ENCODE results near the gene PFN1. TPM values are rescaled to one million over a fixed set of nuclear protein-coding genes. Genes with fewer than 3 reads are reported as not detected.
A peak's percentile ranks its signal among the peaks of the same experiment; 100 is the strongest.

The PFN1 gene
- total and polyA plus RNA-seq, 9 of the 15 experiments (the other 6 are each of a cell fraction or from before 2014, with no cell fraction given) = 60.5 to 1,479 (median 456) TPM

DNA sequence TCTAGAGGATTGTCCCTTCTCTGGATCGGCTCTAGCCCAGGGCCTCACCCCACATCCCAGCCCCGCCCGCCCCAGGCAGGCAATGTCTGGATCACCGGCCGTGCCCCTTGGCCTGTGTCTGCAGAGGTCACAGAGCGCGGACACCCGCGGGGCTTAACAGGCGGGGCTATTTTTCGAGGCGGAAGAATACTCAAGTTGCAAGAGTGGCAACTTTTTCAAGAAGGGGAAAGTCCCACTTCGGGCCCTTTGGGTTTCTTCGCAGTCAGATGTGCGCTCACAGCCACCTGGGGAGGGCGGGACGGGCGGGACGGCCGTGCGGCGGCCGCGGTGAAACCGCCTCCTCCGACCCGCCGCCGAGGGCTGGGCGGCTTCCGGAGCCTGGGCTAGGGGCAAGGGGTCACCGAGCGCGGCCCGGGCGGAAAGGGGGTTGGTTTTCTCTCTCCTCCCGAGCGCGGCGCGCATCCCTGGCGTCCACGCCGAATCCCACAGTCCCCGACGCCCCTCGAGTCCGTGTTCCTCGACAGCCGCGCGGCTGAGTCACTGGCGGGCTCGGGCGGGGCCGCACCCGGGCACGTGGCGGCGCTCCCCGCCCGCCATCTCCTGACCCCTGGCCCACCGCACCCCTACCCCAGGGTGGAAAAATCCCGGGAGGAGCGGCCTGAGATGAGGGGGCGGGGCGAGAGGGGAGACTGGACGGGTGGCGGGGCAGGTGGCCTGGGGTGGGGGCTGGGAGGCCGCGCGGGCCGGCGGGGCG, 1.2 kb upstream of the PFN1 start (continued):
- TF ChIP-seq HMGXB4 (CRISPR knock-in tag; IDR thresholded peaks at IDR 0.05) (no peak), CTBP1 (IDR thresholded peaks at IDR 0.05; ENCODE audit: borderline replicate concordance) (no peak; the same call in 1 of the 2 replicates), BCL6 (CRISPR knock-in tag; IDR thresholded peaks at IDR 0.05) (0 out of 2 replicates have a peak, but pooled peaks have one; percentile 50), CTCF (IDR thresholded peaks at IDR 0.05 in 2 of 3, conservative IDR thresholded peaks at IDR 0.05 in 1 of 3; ENCODE audit: insufficient read depth in 2 of 3, low read depth in 1 of 3, low read length in 3 of 3) (no peak), PHF20 (IDR thresholded peaks at IDR 0.05; ENCODE audit: partially characterized antibody) (no peak), ZFP30 (CRISPR knock-in tag; IDR thresholded peaks at IDR 0.05; ENCODE audit: borderline replicate concordance) (no peak), GATAD2A (IDR thresholded peaks at IDR 0.05) (peak; percentile 16; the same call in 1 of the 2 replicates), SREBF1 (IDR thresholded peaks at IDR 0.05; ENCODE audit: borderline replicate concordance, low read depth, low read length) (no peak), ZNF23 (CRISPR knock-in tag; IDR thresholded peaks at IDR 0.05) (no peak), MAZ (CRISPR knock-in tag; conservative IDR thresholded peaks at IDR 0.05 in 1 of 2, IDR thresholded peaks at IDR 0.05 in 1 of 2) (peak; percentile 49 to 64; a peak in 1 of 4 replicates), KDM1A (IDR thresholded peaks at IDR 0.05) (peak in 1 of 2 experiments; percentile 16; a peak in 1 of 4 replicates), POLR2G (IDR thresholded peaks at IDR 0.05; ENCODE audit: low read depth, low read length) (peak; percentile 74)
- TF ChIP-seq, protein P1, sequence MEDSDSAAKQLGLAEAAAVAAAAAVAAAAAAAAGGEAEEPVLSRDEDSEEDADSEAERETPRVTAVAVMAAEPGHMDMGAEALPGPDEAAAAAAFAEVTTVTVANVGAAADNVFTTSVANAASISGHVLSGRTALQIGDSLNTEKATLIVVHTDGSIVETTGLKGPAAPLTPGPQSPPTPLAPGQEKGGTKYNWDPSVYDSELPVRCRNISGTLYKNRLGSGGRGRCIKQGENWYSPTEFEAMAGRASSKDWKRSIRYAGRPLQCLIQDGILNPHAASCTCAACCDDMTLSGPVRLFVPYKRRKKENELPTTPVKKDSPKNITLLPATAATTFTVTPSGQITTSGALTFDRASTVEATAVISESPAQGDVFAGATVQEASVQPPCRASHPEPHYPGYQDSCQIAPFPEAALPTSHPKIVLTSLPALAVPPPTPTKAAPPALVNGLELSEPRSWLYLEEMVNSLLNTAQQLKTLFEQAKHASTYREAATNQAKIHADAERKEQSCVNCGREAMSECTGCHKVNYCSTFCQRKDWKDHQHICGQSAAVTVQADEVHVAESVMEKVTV (CRISPR knock-in tag; IDR thresholded peaks at IDR 0.05) = no peak
- TF ChIP-seq, protein P2, sequence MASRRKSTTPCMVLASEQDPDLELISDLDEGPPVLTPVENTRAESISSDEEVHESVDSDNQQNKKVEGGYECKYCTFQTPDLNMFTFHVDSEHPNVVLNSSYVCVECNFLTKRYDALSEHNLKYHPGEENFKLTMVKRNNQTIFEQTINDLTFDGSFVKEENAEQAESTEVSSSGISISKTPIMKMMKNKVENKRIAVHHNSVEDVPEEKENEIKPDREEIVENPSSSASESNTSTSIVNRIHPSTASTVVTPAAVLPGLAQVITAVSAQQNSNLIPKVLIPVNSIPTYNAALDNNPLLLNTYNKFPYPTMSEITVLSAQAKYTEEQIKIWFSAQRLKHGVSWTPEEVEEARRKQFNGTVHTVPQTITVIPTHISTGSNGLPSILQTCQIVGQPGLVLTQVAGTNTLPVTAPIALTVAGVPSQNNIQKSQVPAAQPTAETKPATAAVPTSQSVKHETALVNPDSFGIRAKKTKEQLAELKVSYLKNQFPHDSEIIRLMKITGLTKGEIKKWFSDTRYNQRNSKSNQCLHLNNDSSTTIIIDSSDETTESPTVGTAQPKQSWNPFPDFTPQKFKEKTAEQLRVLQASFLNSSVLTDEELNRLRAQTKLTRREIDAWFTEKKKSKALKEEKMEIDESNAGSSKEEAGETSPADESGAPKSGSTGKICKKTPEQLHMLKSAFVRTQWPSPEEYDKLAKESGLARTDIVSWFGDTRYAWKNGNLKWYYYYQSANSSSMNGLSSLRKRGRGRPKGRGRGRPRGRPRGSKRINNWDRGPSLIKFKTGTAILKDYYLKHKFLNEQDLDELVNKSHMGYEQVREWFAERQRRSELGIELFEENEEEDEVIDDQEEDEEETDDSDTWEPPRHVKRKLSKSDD (conservative IDR thresholded peaks at IDR 0.05; ENCODE audit: low read length) = no peak
- TF ChIP-seq, protein P3, sequence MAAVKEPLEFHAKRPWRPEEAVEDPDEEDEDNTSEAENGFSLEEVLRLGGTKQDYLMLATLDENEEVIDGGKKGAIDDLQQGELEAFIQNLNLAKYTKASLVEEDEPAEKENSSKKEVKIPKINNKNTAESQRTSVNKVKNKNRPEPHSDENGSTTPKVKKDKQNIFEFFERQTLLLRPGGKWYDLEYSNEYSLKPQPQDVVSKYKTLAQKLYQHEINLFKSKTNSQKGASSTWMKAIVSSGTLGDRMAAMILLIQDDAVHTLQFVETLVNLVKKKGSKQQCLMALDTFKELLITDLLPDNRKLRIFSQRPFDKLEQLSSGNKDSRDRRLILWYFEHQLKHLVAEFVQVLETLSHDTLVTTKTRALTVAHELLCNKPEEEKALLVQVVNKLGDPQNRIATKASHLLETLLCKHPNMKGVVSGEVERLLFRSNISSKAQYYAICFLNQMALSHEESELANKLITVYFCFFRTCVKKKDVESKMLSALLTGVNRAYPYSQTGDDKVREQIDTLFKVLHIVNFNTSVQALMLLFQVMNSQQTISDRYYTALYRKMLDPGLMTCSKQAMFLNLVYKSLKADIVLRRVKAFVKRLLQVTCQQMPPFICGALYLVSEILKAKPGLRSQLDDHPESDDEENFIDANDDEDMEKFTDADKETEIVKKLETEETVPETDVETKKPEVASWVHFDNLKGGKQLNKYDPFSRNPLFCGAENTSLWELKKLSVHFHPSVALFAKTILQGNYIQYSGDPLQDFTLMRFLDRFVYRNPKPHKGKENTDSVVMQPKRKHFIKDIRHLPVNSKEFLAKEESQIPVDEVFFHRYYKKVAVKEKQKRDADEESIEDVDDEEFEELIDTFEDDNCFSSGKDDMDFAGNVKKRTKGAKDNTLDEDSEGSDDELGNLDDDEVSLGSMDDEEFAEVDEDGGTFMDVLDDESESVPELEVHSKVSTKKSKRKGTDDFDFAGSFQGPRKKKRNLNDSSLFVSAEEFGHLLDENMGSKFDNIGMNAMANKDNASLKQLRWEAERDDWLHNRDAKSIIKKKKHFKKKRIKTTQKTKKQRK (IDR thresholded peaks at IDR 0.05; ENCODE audit: borderline replicate concordance, low read depth, low read length) = no peak
